ENCODE results near the gene SNTG2.
"Not testable (repeated sequence)": the region's sequence is repeated elsewhere in the genome, so short reads cannot be mapped to it uniquely, and the experiment has no call there.

SNTG2 gene

GRCh38 chr2:1341404-1342120 lies 390.9 kb downstream of the SNTG2 start:
- DNase-seq, result no peak

- no peak for DNase-seq
Observed at GRCh38 chr2:1348789-1349188, 398.1 kb downstream of the SNTG2 start.

GRCh38 chr2:1350111-1350510 lies 399.5 kb downstream of the SNTG2 start:
- no peak for DNase-seq

GRCh38 chr2:1353124-1353523 lies 402.5 kb downstream of the SNTG2 start:
- no peak for DNase-seq

GRCh38 chr2:1353543-1353942 lies 402.9 kb downstream of the SNTG2 start:
- no peak for DNase-seq

GRCh38 chr2:1360144-1360543 lies 409.5 kb downstream of the SNTG2 start:
- no peak for DNase-seq

- DNase-seq, result no peak
Observed at GRCh38 chr2:1360557-1361250, 410.1 kb downstream of the SNTG2 start.

- DNase-seq, result no peak
Observed at GRCh38 chr2:1363367-1363766, 412.7 kb downstream of the SNTG2 start.

GRCh38 chr2:1366546-1367134 lies 416.0 kb downstream of the SNTG2 start:
- DNase-seq, result no peak

GRCh38 chr2:1367601-1368000 lies 417.0 kb downstream of the SNTG2 start:
- DNase-seq, result no peak

- DNase-seq, result no peak
Observed at GRCh38 chr2:1369905-1370304, 419.3 kb downstream of the SNTG2 start.

GRCh38 chr2:1370461-1370860 lies 419.8 kb downstream of the SNTG2 start:
- DNase-seq, result no peak

- no peak for DNase-seq
Observed at GRCh38 chr2:1371082-1371481, 420.4 kb downstream of the SNTG2 start.

GRCh38 chr2:1373830-1374229 lies 423.2 kb downstream of the SNTG2 start:
- DNase-seq, result no peak

GRCh38 chr2:1374287-1374686 lies 423.6 kb downstream of the SNTG2 start:
- no peak for DNase-seq

- no peak for DNase-seq
Observed at GRCh38 chr2:1375794-1376193, 425.1 kb downstream of the SNTG2 start.

GRCh38 chr2:1377473-1377872 lies 426.8 kb downstream of the SNTG2 start:
- no peak for DNase-seq

GRCh38 chr2:1378456-1379150 lies 428.0 kb downstream of the SNTG2 start:
- DNase-seq, result no peak

- DNase-seq, result no peak
Observed at GRCh38 chr2:1381644-1382043, 431.0 kb downstream of the SNTG2 start.

- not testable (repeated sequence) for DNase-seq
Observed at GRCh38 chr2:1387954-1388725, 437.5 kb downstream of the SNTG2 start.

GRCh38 chr2:1390118-1390517 lies 439.5 kb downstream of the SNTG2 start:
- DNase-seq, result not testable (repeated sequence)

GRCh38 chr2:1393321-1393720 lies 442.7 kb downstream of the SNTG2 start:
- DNase-seq, result no peak
